Ovary (tissue), 9 donors: ENCODE results near the gene UBR4. TPM values are rescaled to one million over a fixed set of nuclear protein-coding genes. Genes with fewer than 3 reads are reported as not detected.
A peak's percentile ranks its signal among the peaks of the same experiment; 100 is the strongest.

Experiments
- DNase-seq, 5 donors: peaks; one replicate each; pipeline ENCODE4 v3.0.0-alpha.2; 2019 to 2020
- H3K27ac ChIP-seq, 2 donors: fragments of 200-600 bp; one replicate each; pipeline versions ENCODE4 v1.5.1 to v1.8.0; 2019 to 2022
- H3K27me3 ChIP-seq: fragments of 200-600 bp; one replicate; pipeline ENCODE4 v1.8.0; 2022
- H3K36me3 ChIP-seq: fragments of 200-600 bp; sonication (generic); one replicate; pipeline ENCODE4 v1.5.1; 2019
- H3K4me1 ChIP-seq: one replicate; pipeline ENCODE4 v1.8.1; 2013; ENCODE audit warnings: mild to moderate bottlenecking, moderate library complexity; ENCODE audit not compliant: insufficient read depth
- H3K4me3 ChIP-seq: fragments of 200-600 bp; sonication (generic); one replicate; pipeline ENCODE4 v1.5.1; 2017
- H3K9me3 ChIP-seq, 2 donors: fragments of 200-600 bp in 1 of 2; sonication (generic) in 1 of 2; one replicate each; pipeline versions ENCODE4 v1.5.1 to v1.8.1; 2013 to 2019; ENCODE audit warnings: mild to moderate bottlenecking in 1 of 2, moderate library complexity in 1 of 2
- EP300 ChIP-seq: sonication (generic); formaldehyde crosslinking; IDR thresholded peaks from one replicate; pipeline ENCODE4 v1.6.1; 2017; ENCODE audit warnings: antibody characterized with exemption
- POLR2A ChIP-seq: fragments of 450-650 bp; IDR thresholded peaks from one replicate; pipeline ENCODE4 v1.6.1; 2017; ENCODE audit warnings: antibody characterized with exemption, mild to moderate bottlenecking, moderate library complexity
- WGBS, 3 donors: extraction: QIAGEN DNeasy Blood & Tissue Kit in 1 of 3; methylation state at CpG; one replicate each; pipeline versions ENCODE4 v1.1.5 to v1.1.7; 2013 to 2017; 5-methylcytosine and 5-hydroxymethylcytosine counted together
- intact Hi-C, 4 donors: fragments of 100-400 bp; cut with DNase I; formaldehyde crosslinking; loops; one replicate each; pipeline versions ENCODE4 v1.11.0 to v1.15.1; 2022 to 2023
- polyA plus RNA-seq, 2 donors: library from polyadenylated mRNA; stranded (reverse); fragments of 200-250 nt in 1 of 2; fragments of 350-450 nt in 1 of 2; fragmentation: Illumina TruSeq in 1 of 2; extraction: RNeasy Lipid Tissue Mini Kit (QIAGEN cat#74804) in 1 of 2; gene quantifications; one replicate each; pipeline ENCODE4 v1.2.3, GENCODE V29; 2013 to 2014
- total RNA-seq, 7 donors: library from RNA; depleted of rRNA in 2 of 7; stranded (reverse); fragments of >200 nt in 2 of 7; fragmentation: NEBNext Ultra II Directional in 3 of 7; extraction: Animal tissue kit (Norgen Biotek cat#: 25700) in 3 of 7; gene quantifications; one replicate each; pipeline versions ENCODE4 v1.1.0 to v1.2.4, GENCODE V29; 2016 to 2023
- TF ChIP-seq, protein P1 (sequence below), 3 donors: fragments of 450-650 bp in 2 of 3; fragments of 200-600 bp in 1 of 3; IDR thresholded peaks; one replicate each; pipeline versions ENCODE4 v1.5.1 to v1.8.0; 2016 to 2022; ENCODE audit warnings: antibody characterized with exemption in 3 of 3, mild to moderate bottlenecking in 1 of 3
- donor health status: DM: no; HTN: no; CAD: no; lungs with moderate emphysema.
- donor health status: DM: no; HTN: no; CAD: no.
- donor health status: Bipolar disorder and iron deficiency.
- donor health status: DM: yes; HTN: yes; CAD: no.
- donor health status: DM: no; HTN: no; CAD: no.
- donor health status: DM: yes; HTN: yes; CAD: no.

Gene UBR4
- total and polyA plus RNA-seq, 9 donors = 78.7 to 139 (median 118) TPM

DNA sequence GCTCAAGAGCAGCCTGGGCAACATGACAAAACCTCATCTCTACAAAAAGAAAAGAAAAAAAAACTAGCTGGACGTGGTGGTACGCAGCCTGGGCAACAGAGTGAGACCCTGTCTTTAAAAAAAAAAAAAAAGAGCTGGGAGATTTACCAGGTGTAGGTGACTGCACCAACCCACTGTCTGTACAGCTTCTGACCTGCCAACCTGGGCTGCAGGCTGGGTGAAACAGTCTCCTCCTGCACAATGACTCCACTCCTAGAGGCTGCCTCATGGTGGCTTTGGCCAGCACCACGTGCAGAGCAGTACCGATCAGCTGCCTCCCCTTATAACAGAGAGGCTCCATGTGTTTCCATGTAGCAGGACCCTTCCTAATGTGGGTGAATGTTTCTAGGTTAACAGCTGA lies 45.2 kb upstream of the UBR4 start:
- no peaks in the 10 kb centered on the region for H3K36me3 ChIP-seq
- intact Hi-C loops = no loop called here

DNA sequence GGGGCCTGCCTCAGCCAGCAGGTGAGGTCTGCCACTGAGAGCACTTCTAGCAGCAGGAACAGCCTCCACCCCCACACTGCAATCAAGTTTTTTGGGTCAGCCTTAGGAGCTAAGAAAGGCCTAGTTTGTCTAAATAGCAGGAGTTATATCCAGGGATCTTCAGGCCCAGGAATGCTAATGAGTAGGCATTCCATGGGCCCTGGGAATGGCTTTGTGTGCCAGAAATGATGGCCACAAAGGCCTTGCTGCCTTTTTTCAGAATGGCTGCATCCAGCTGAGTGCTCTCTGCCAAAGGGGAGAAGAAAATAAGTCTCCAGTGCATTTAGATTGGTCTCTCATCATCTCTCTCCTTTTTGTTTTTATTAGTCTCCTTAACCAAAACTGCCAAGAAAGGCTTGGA lies 44.4 kb upstream of the UBR4 start:
- DNase-seq = no peak
- H3K9me3 ChIP-seq = no peaks in the 10 kb centered on the region
- no peaks in the 10 kb centered on the region for H3K27me3 ChIP-seq
- H3K27ac ChIP-seq = no peak overlapping the region
- intact Hi-C loops = loop anchor here in 1 of 4 donors (5.0 kb wide), 1 partner anchor 403 kb away; no protein-coding TSS in a partner anchor
- H3K4me3 ChIP-seq = no peak overlapping the region
- no peaks in the 10 kb centered on the region for H3K36me3 ChIP-seq
- peaks cover 15% of the 10 kb centered on the region for H3K4me1 ChIP-seq
- TF ChIP-seq, protein P1, sequence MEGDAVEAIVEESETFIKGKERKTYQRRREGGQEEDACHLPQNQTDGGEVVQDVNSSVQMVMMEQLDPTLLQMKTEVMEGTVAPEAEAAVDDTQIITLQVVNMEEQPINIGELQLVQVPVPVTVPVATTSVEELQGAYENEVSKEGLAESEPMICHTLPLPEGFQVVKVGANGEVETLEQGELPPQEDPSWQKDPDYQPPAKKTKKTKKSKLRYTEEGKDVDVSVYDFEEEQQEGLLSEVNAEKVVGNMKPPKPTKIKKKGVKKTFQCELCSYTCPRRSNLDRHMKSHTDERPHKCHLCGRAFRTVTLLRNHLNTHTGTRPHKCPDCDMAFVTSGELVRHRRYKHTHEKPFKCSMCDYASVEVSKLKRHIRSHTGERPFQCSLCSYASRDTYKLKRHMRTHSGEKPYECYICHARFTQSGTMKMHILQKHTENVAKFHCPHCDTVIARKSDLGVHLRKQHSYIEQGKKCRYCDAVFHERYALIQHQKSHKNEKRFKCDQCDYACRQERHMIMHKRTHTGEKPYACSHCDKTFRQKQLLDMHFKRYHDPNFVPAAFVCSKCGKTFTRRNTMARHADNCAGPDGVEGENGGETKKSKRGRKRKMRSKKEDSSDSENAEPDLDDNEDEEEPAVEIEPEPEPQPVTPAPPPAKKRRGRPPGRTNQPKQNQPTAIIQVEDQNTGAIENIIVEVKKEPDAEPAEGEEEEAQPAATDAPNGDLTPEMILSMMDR (IDR thresholded peaks at IDR 0.05) = no peak
- TF ChIP-seq POLR2A (no peak), EP300 (no peak)

More for the DNA sequence above, 45.2 kb upstream of the UBR4 start:
- Histone ChIP-seq H3K4me3 (no peak overlapping the region), H3K27ac (no peak overlapping the region), H3K4me1 (peaks cover 15% of the 10 kb centered on the region), H3K27me3 (no peaks in the 10 kb centered on the region), H3K9me3 (no peaks in the 10 kb centered on the region)
- 70 to 81% (median 76%) methylated on average over 4 of the region's 4 CpGs for WGBS, 3 donors
- no peak for DNase-seq
- no peak for TF ChIP-seq POLR2A
- TF ChIP-seq EP300 = no peak
- TF ChIP-seq, protein P1 (IDR thresholded peaks at IDR 0.05) = no peak

DNA sequence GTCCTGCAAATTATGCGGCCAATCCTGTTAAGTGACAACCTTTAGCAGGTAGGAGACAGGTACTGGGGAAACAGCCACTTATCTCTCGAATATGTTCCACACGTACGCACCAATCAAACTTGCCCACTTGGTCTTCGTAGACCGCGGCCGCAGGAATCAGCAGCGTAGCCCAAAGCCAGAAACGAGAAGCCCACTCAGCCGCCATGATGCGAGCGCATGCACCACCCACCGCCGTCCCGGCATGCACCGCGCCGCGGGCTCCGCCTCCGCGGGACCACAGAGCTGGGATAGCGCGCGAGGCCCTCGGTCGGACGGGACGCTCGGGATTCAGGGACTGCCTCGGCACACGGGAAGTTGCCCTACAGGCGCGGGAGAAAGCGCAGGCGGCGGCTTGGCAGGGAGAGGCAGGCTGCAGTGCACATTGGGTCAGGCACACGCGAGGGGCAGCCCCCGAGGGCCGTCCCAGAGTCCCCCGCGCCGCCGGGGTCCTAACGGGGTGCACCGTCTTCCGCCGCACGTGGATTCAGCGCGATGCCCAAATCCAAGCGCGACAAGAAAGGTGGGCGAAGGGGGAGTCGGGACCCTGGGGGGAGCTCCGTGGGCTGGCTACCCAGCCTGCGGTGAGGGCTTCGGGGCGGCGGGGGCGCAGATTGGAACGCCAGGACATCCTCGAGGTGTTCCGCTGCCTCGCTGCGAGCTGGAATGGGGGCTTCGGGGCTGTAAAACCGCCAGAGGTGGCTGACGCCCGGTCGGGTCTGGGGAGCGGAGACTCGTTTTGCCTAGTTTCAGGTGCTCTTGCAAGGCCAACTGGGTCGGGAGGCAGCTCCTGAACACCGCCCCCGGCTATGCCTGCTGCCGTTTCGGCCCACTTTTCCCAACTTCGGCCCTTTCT lies 41.5 kb upstream of the UBR4 start, which contains the start of the genes EMC1 and MRTO4:
EMC1 (minus strand) TSS at position 220 of the 892 bp plus-strand sequence; CDS start at position 205, 15 bp downstream.
MRTO4 (plus strand) TSS at position 501 of the 892 bp plus-strand sequence; CDS start at position 532, 31 bp downstream.
- WGBS, 3 donors = 0 to 1% (median 0%) methylated on average over 68 to 81 of the region's 81 CpGs
- H3K4me1 ChIP-seq = peaks cover 15% of the 10 kb centered on the region
- no peaks in the 10 kb centered on the region for H3K9me3 ChIP-seq
- intact Hi-C loops = loop anchor here in 1 of 4 donors (5.0 kb wide), 1 partner anchor 406 kb away; no protein-coding TSS in a partner anchor
- peak within 1 kb of the TSS; percentile 80 for H3K4me3 ChIP-seq
- H3K27ac ChIP-seq = peak within 1 kb of the TSS; percentile 93 to 98
- no peaks in the 10 kb centered on the region for H3K27me3 ChIP-seq
- no peaks in the 10 kb centered on the region for H3K36me3 ChIP-seq
- peak; percentile 80 to 93 (median 83) for DNase-seq
- TF ChIP-seq, protein P1 (IDR thresholded peaks at IDR 0.05) = peak in 1 of 3 donors; percentile 5
- no peak for TF ChIP-seq POLR2A

DNA sequence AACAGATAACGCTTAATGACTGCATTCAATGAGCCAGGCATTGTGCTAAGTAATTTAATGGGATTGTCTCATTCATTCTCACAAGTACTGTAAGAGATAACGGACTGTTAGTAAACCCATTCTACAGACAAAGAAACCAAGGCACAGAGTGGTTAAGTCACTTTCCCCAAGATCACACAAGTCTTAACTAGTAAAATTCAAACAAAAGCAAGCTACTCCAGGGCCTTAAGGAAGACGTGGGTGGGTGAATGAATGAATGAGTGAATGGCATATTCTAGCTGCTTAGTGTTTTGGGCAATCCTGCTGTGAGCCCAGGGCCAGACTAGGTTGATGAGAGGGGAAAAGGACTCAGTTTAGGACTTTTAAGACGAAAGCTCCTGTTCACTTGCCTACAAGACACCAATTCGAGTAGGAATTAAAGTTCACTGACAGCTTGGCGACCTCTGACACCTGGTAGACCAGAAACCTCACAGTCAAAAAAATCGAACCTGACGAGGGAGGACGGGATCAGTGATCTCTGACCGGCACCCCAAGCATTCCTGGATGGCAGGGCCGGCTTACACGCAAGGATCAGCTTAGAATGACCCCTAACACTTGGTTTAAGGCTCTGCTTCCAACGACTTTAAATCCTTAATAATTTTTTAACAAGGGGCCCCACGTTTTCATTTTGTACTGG lies 40.7 kb upstream of the UBR4 start:
- TF ChIP-seq, protein P1 (IDR thresholded peaks at IDR 0.05) = no peak
- no peaks in the 10 kb centered on the region for H3K27me3 ChIP-seq
- no peak for DNase-seq
- H3K4me1 ChIP-seq = peaks cover 15% of the 10 kb centered on the region
- no peaks in the 10 kb centered on the region for H3K36me3 ChIP-seq
- H3K9me3 ChIP-seq = no peaks in the 10 kb centered on the region
- 9 to 11% (median 10%) methylated on average over 14 of the region's 14 CpGs for WGBS, 3 donors
- peak overlapping the region; percentile 80 for H3K4me3 ChIP-seq
- H3K27ac ChIP-seq = peak overlapping the region in 1 of 2 donors; percentile 93
- intact Hi-C loops = loop anchor here in 1 of 4 donors (5.0 kb wide), 1 partner anchor 407 kb away; no protein-coding TSS in a partner anchor
